HFFc6 (cell line): ENCODE data around the gene ASTN2. TPM values are rescaled to one million over a fixed set of nuclear protein-coding genes. Genes with fewer than 3 reads are reported as not detected.

Source experiments
- DNase-seq: peaks from one replicate; pipeline ENCODE4 v3.0.0-alpha.2; 2018
- H3K27ac Mint-ChIP-seq: 2 replicates; pipeline ENCODE4 v1.8.0; 2020; ENCODE audit warnings: mild to moderate bottlenecking, mixed read lengths
- H3K27me3 Mint-ChIP-seq: 2 replicates; pipeline ENCODE4 v1.8.0; 2021; ENCODE audit warnings: mild to moderate bottlenecking, moderate library complexity, mixed read lengths; ENCODE audit not compliant: insufficient read depth
- H3K36me3 Mint-ChIP-seq: 2 replicates; pipeline ENCODE4 v1.8.0; 2021; ENCODE audit warnings: low read depth, mixed read lengths
- H3K4me1 Mint-ChIP-seq: 2 replicates; pipeline ENCODE4 v1.8.0; 2020; ENCODE audit warnings: low read depth, mixed read lengths
- H3K4me3 Mint-ChIP-seq: 2 replicates; pipeline ENCODE4 v1.8.0; 2020; ENCODE audit warnings: mild to moderate bottlenecking, moderate library complexity, mixed read lengths
- H3K9me3 Mint-ChIP-seq: 2 replicates; pipeline ENCODE4 v1.8.0; 2020; ENCODE audit warnings: mild to moderate bottlenecking, mixed read lengths
- total RNA-seq, 6 experiments: library from RNA; stranded (reverse); fragmentation: NEBNext Ultra II Directional; extraction: Animal tissue kit (Norgen Biotek cat#: 25700); gene quantifications; 2 replicates in 1 of 6; 3 replicates in 5 of 6; pipeline ENCODE4 v1.2.3, GENCODE V29; 2021
- TF ChIP-seq, protein P1 (sequence below): fragments of 200-600 bp; sonication (generic); IDR thresholded peaks from 2 replicates; pipeline ENCODE4 v1.5.0; 2021; ENCODE audit warnings: antibody characterized with exemption, mild to moderate bottlenecking

The ASTN2 gene
- total RNA-seq, 6 experiments from 2014 or later: 7.3 to 9.7 (median 8.3) TPM

DNA sequence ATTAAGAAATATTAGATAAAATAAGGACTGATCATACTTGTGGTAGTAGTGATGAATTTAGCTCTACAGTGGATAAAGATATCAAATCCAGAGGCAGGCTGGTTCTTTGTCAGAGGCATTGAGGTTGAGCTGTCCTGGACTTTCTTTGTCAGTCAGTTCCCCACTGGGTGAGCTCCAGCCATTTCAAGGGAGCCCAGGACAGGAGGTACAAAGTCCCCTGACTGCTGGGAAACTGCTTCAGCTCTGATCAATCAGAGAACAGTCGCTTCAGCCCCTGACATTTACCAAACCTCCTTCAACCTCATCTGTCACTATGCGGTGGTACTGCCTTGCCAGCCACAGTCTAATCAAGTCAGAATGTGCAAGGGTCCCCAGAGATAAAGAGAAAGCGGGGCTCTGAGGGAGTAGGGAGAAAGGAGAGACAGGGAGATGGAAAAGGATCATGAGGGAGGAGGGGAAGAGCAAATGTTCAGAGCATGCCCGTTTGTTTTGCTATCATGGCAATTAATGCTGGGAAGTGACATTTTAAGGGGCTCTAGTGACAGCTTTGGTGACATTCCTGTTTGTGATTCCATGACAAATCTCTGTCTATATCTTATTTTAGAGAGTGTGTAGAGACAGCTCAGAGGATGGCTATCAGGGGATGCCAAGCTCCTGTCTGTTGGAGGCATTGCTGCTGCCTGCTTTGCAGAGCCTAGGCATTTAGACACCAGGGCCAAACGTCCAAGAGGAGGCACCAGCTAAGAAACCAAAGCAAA lies 223.2 kb downstream of the ASTN2 start:
- Mint-ChIP-seq H3K4me3 (no peak overlapping the region), H3K27ac (no peak overlapping the region), H3K27me3 (no peaks in the 10 kb centered on the region; the same call in 1 of the 2 replicates), H3K36me3 (peaks cover 5% of the 10 kb centered on the region; the same call in 1 of the 2 replicates), H3K4me1 (no peaks in the 10 kb centered on the region), H3K9me3 (peaks cover 61% of the 10 kb centered on the region)
- no peak for DNase-seq
- TF ChIP-seq, protein P1, sequence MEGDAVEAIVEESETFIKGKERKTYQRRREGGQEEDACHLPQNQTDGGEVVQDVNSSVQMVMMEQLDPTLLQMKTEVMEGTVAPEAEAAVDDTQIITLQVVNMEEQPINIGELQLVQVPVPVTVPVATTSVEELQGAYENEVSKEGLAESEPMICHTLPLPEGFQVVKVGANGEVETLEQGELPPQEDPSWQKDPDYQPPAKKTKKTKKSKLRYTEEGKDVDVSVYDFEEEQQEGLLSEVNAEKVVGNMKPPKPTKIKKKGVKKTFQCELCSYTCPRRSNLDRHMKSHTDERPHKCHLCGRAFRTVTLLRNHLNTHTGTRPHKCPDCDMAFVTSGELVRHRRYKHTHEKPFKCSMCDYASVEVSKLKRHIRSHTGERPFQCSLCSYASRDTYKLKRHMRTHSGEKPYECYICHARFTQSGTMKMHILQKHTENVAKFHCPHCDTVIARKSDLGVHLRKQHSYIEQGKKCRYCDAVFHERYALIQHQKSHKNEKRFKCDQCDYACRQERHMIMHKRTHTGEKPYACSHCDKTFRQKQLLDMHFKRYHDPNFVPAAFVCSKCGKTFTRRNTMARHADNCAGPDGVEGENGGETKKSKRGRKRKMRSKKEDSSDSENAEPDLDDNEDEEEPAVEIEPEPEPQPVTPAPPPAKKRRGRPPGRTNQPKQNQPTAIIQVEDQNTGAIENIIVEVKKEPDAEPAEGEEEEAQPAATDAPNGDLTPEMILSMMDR: no peak

DNA sequence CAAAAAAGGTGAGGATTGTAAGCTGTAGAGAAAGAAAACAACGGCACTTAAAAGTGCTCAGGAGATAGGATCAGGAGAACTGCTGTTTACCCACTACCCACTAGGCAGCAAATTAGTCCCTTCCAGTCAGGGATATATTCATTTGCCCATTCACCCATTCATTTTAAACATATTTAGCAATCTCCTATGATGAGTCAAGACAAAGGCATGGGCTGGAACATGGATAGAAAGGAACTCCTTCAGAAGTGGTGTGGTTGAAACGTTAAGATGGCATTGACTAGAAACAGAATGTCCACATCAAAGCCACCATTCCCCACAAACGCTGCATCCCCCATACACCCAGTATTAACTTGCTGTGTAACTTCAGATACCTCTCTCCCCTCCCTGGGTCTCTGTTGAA lies 225.7 kb downstream of the ASTN2 start:
- Mint-ChIP-seq H3K9me3 (peaks cover 51% of the 10 kb centered on the region), H3K4me3 (no peak overlapping the region)

DNA sequence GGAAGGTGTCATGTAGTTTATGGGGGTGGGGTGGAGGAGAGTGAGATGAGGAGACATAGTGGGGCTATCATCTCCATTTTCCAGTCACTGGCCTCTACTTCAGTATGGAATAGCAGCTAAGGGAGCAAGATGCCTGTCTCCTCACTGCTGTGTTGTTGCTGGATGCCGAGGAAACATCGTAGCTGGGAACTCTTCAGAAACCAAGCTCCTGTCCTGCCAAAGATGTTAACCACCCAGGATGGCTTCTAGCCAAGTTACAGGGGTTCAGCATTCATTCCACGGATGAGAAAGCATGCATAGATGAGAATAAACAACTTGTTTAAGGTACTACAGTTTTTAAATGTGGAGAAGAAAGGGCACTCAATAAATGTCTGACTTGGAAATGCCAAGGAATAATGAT lies 226.5 kb downstream of the ASTN2 start:
- Mint-ChIP-seq H3K4me3 (no peak overlapping the region), H3K27me3 (no peaks in the 10 kb centered on the region), H3K4me1 (no peaks in the 10 kb centered on the region), H3K27ac (no peak overlapping the region), H3K9me3 (peaks cover 43% of the 10 kb centered on the region), H3K36me3 (peaks cover 9% of the 10 kb centered on the region; the same call in 1 of the 2 replicates)
- DNase-seq: no peak
- TF ChIP-seq, protein P1: no peak

More for the DNA sequence above, 225.7 kb downstream of the ASTN2 start:
- no peaks in the 10 kb centered on the region for H3K4me1 Mint-ChIP-seq
- TF ChIP-seq, protein P1: no peak
- no peaks in the 10 kb centered on the region; the same call in 1 of the 2 replicates for H3K27me3 Mint-ChIP-seq
- H3K27ac Mint-ChIP-seq: no peak overlapping the region
- peaks cover 9% of the 10 kb centered on the region; the same call in 1 of the 2 replicates for H3K36me3 Mint-ChIP-seq
- DNase-seq: no peak

DNA sequence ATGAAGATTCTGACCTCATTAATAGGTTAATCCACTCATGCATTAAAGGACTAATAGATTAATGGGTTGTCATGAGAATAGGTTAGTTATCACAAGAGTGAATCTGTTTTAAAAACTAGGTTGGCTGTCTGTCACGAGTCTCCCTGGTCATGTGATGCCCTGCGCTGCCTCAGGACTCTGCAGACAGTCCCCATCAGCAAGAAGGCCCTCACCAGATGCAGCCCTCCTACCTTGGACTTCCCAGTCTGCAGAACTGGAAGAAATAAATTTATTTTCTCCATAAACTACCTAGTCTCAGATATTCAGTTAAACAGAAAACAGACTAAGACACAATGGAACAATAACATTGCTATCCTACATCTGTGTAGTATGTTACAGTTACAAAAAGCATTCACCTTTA lies 227.4 kb downstream of the ASTN2 start:
- no peak overlapping the region for H3K4me3 Mint-ChIP-seq
- H3K27me3 Mint-ChIP-seq: no peaks in the 10 kb centered on the region
- H3K36me3 Mint-ChIP-seq: peaks cover 5% of the 10 kb centered on the region; the same call in 1 of the 2 replicates
- no peaks in the 10 kb centered on the region for H3K4me1 Mint-ChIP-seq
- TF ChIP-seq, protein P1: no peak
- no peak for DNase-seq
- H3K27ac Mint-ChIP-seq: no peak overlapping the region
- H3K9me3 Mint-ChIP-seq: peaks cover 44% of the 10 kb centered on the region

DNA sequence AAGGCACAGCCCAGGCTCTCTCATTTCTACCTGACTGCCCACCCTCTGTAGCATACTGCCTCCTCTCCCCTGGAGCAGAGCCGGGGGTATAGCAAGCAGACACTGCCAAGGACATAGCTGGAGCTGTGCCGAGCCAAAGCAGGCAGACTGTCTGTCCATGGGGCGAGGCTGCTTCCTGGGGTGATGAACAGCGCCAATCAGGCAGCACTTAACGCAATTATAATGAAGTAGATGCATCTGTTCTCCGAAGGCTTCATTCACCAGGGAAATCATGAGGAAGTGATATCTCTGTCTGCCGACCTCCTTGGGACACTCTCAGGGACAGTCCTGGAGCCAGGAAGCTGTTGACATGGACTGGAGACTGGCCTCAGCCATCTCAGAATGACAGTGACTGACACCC lies 230.7 kb downstream of the ASTN2 start:
- H3K4me3 Mint-ChIP-seq: no peak overlapping the region
- H3K27me3 Mint-ChIP-seq: no peaks in the 10 kb centered on the region
- TF ChIP-seq, protein P1: no peak
- peaks cover 5% of the 10 kb centered on the region; the same call in 1 of the 2 replicates for H3K36me3 Mint-ChIP-seq
- H3K9me3 Mint-ChIP-seq: peaks cover 56% of the 10 kb centered on the region
- H3K4me1 Mint-ChIP-seq: no peaks in the 10 kb centered on the region
- H3K27ac Mint-ChIP-seq: no peak overlapping the region
- no peak for DNase-seq
